Mesenchymal stem cell (in vitro differentiated cells and primary cell): Measurements from ENCODE around the gene NTN1.
A peak's percentile ranks its signal among the peaks of the same experiment; 100 is the strongest.

Experiments used
- DNase-seq: peaks from one replicate; pipeline ENCODE4 v3.0.0-alpha.2; 2013
- H2AFZ ChIP-seq: one replicate; pipeline ENCODE4 v1.6.1; 2013; ENCODE audit warnings: low read depth, mild to moderate bottlenecking, control low read depth, inconsistent platforms, low read length, moderate library complexity
- H2AK5ac ChIP-seq: 2 replicates; pipeline ENCODE4 v1.6.1; 2013; ENCODE audit warnings: low read length, moderate library complexity, mild to moderate bottlenecking, inconsistent platforms; ENCODE audit not compliant: severe bottlenecking
- H2BK120ac ChIP-seq: one replicate; pipeline ENCODE4 v1.6.1; 2013; ENCODE audit warnings: low read depth, mild to moderate bottlenecking, inconsistent platforms, low read length, moderate library complexity
- H2BK12ac ChIP-seq, 2 experiments: one replicate each; pipeline ENCODE4 v1.6.1; 2013; ENCODE audit warnings: inconsistent platforms in 2 of 2, low read length in 2 of 2, mild to moderate bottlenecking in 2 of 2, moderate library complexity in 2 of 2, control low read depth in 1 of 2
- H2BK15ac ChIP-seq: one replicate; pipeline ENCODE4 v1.6.1; 2013; ENCODE audit warnings: mild to moderate bottlenecking, low read depth, inconsistent platforms; ENCODE audit not compliant: poor library complexity, severe bottlenecking
- H2BK5ac ChIP-seq: 2 replicates; pipeline ENCODE4 v1.6.1; 2013; ENCODE audit warnings: low read depth, mild to moderate bottlenecking, low read length, control low read depth, inconsistent platforms; ENCODE audit not compliant: poor library complexity, severe bottlenecking
- H3K14ac ChIP-seq, 2 experiments: one replicate each; pipeline ENCODE4 v1.6.1; 2013; ENCODE audit warnings: inconsistent platforms in 2 of 2, low read length in 2 of 2, control low read depth in 1 of 2, mild to moderate bottlenecking in 1 of 2, moderate library complexity in 1 of 2
- H3K18ac ChIP-seq, 2 experiments: one replicate each; pipeline ENCODE4 v1.6.1; 2013; ENCODE audit warnings: inconsistent platforms in 2 of 2, low read length in 2 of 2, control low read depth in 1 of 2, low read depth in 1 of 2, mild to moderate bottlenecking in 1 of 2
- H3K23ac ChIP-seq, 2 experiments: one replicate each; pipeline ENCODE4 v1.6.1; 2013; ENCODE audit warnings: inconsistent platforms in 2 of 2, low read length in 2 of 2, mild to moderate bottlenecking in 2 of 2, moderate library complexity in 2 of 2, control low read depth in 1 of 2
- H3K27ac ChIP-seq: 2 replicates; pipeline ENCODE4 v1.5.1; 2013; ENCODE audit warnings: mild to moderate bottlenecking, moderate library complexity, low read length, control low read depth, inconsistent platforms; ENCODE audit not compliant: poor library complexity, severe bottlenecking
- H3K27me3 ChIP-seq, 2 experiments: 2 replicates each; pipeline versions ENCODE4 v1.6.1 to v1.7.0; 2013; ENCODE audit warnings: low read length in 2 of 2, mild to moderate bottlenecking in 2 of 2, moderate library complexity in 2 of 2, control low read depth in 1 of 2, inconsistent platforms in 1 of 2; ENCODE audit not compliant: control insufficient read depth in 1 of 2, insufficient read depth in 1 of 2
- H3K36me3 ChIP-seq, 2 experiments: 2 replicates each; pipeline versions ENCODE4 v1.6.1 to v1.7.0; 2013; ENCODE audit warnings: low read length in 2 of 2, control low read depth in 1 of 2, inconsistent platforms in 1 of 2, low read depth in 1 of 2, mild to moderate bottlenecking in 1 of 2; ENCODE audit not compliant: insufficient read depth in 2 of 2, control insufficient read depth in 1 of 2
- H3K4ac ChIP-seq, 2 experiments: one replicate each; pipeline ENCODE4 v1.6.1; 2013; ENCODE audit warnings: inconsistent platforms in 2 of 2, low read length in 2 of 2, mild to moderate bottlenecking in 2 of 2, moderate library complexity in 2 of 2, control low read depth in 1 of 2, low read depth in 1 of 2
- H3K4me1 ChIP-seq: 2 replicates; pipeline ENCODE4 v1.6.1; 2013; ENCODE audit warnings: low read depth, low read length, control low read depth; ENCODE audit not compliant: control insufficient read depth, insufficient read depth
- H3K4me2 ChIP-seq: 2 replicates; pipeline ENCODE4 v1.6.1; 2013; ENCODE audit warnings: low read length, mild to moderate bottlenecking, inconsistent platforms; ENCODE audit not compliant: poor library complexity, severe bottlenecking
- H3K4me3 ChIP-seq, 2 experiments: 2 replicates each; pipeline versions ENCODE4 v1.5.1 to v1.7.0; 2013; ENCODE audit warnings: low read length in 2 of 2, mild to moderate bottlenecking in 2 of 2, control low read depth in 1 of 2, low read depth in 1 of 2; ENCODE audit not compliant: insufficient read depth in 1 of 2
- H3K79me1 ChIP-seq: replicated peaks from 2 replicates; pipeline ENCODE4 v1.6.1; 2013; ENCODE audit warnings: mild to moderate bottlenecking, control low read depth, low read length, inconsistent platforms; ENCODE audit not compliant: poor library complexity, severe bottlenecking
- H3K9ac ChIP-seq: 2 replicates; pipeline ENCODE4 v1.7.0; 2013; ENCODE audit warnings: mild to moderate bottlenecking, low read length, moderate library complexity
- H3K9me3 ChIP-seq: 2 replicates; pipeline ENCODE4 v1.7.0; 2013; ENCODE audit warnings: mild to moderate bottlenecking, low read length; ENCODE audit not compliant: control insufficient read depth
- H4K8ac ChIP-seq: one replicate; pipeline ENCODE4 v1.6.1; 2013; ENCODE audit warnings: inconsistent platforms, mild to moderate bottlenecking, low read length, moderate library complexity
- H4K91ac ChIP-seq: one replicate; pipeline ENCODE4 v1.6.1; 2013; ENCODE audit warnings: mild to moderate bottlenecking, low read length, inconsistent platforms
- WGBS: methylation state at CpG from one replicate; pipeline ENCODE4 v1.1.7; 2013; ENCODE audit warnings: mixed read lengths; 5-methylcytosine and 5-hydroxymethylcytosine counted together

NTN1 gene

DNA sequence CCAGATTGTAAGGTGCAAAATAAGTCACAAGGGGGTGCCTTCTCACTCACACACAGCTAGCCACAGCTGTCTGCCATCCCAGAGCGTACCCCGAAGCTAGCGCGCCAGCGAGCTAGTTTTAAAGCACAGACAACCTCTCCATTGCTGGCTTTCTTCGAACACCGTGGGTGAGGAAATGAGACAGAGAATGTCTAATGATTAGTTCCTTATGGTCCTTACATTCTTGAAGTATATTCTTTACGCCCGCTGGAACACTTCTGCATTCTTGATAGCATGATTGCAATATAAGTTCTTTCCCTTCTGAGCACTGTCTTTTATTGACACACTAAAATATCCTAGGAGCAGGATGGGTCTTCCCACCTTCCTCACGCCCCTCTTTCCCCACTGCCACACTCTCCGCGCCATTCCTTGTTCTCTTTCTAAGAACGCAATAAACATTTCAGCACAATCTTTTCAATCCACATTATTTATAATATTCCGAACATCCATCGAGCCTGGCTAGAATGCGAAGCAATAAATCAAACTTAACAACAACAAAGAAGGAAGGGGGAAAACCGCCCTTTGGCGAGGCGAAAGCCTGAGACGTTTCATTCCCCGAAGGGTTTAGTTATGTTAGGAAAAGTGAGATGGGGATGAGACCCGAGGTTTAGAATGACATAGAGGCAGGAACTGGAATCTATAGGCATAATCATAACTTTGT is 251.3 kb downstream of the NTN1 start:
- Histone ChIP-seq H3K36me3 (peaks cover 0 to 5% of the 10 kb centered on the region in 2 experiments), H2BK5ac (no peak overlapping the region), H4K8ac (no peak overlapping the region), H3K23ac (no peak overlapping the region), H2AK5ac (no peak overlapping the region), H4K91ac (no peak overlapping the region), H3K27me3 (no peaks in the 10 kb centered on the region), H3K14ac (no peak overlapping the region), H3K4me3 (peak overlapping the region in 1 of 2 experiments; percentile 46), H3K79me1 (peaks cover 3% of the 10 kb centered on the region), H2BK15ac (no peak overlapping the region), H2BK12ac (no peak overlapping the region), H2BK120ac (no peak overlapping the region), H3K9ac (peak overlapping the region; percentile 44), H3K4ac (no peak overlapping the region), H2AFZ (no peak overlapping the region), H3K18ac (no peak overlapping the region), H3K4me2 (no peak overlapping the region), H3K9me3 (no peaks in the 10 kb centered on the region), H3K27ac (no peak overlapping the region), H3K4me1 (no peaks in the 10 kb centered on the region)
- WGBS: 98% methylated on average over 13 of the region's 22 CpGs
- DNase-seq: no peak

DNA sequence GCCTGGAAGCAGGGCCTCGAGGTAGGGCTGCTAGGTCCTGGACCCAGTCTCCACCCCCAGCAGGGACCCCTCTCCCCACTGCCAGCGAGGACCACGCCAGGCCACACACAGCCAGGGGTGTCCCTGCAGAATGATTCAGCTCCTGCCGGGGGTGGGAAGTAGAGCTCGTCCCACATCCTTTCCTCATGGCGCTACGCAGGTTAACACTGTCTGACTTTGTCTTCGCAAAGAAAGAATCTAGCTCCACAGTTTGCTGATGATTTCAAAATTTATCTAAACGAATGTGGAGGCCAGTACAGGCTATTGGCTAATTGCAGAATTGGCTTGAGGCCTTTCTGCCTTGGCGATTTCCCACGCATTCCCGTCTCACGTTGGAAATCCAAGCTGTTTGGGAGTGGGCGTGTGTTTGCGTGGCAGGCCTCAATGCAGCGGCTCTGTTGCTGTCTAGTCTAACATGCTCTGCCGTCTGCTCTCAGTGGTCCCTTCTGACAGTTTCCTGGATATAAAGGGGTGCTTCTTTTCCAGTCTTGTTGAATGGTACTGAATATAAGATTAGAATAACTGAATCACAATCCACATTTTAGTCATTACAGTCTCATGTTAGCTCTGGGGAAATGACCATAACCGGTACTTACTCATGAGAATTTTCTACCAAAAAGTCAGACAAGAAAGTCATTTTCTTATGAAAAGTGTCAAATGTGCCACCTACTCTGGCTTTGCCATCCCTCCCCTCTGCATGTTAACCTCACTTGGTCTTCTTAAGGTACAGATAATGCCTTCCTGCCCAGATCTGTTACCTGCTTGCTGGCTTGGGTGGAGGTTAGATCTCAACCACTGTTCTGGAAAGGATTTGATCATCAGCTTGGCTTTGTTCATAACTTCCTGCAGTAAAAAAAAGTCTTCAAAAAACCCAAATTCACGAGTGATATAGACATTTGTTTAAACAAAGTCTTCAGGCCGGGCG is 252.4 kb downstream of the NTN1 start:
- no peak overlapping the region for H2BK12ac ChIP-seq
- H2BK15ac ChIP-seq: no peak overlapping the region
- H3K14ac ChIP-seq: no peak overlapping the region
- H4K8ac ChIP-seq: no peak overlapping the region
- no peaks in the 10 kb centered on the region for H3K9me3 ChIP-seq
- H3K4me1 ChIP-seq: no peaks in the 10 kb centered on the region
- H3K4me3 ChIP-seq: peak overlapping the region in 1 of 2 experiments; percentile 46
- H3K23ac ChIP-seq: no peak overlapping the region
- no peak overlapping the region for H2BK120ac ChIP-seq
- no peak overlapping the region for H2AK5ac ChIP-seq
- no peak overlapping the region for H2BK5ac ChIP-seq
- H2AFZ ChIP-seq: no peak overlapping the region
- H3K18ac ChIP-seq: no peak overlapping the region
- H3K27me3 ChIP-seq: no peaks in the 10 kb centered on the region
- H3K79me1 ChIP-seq: peaks cover 7% of the 10 kb centered on the region
- H4K91ac ChIP-seq: no peak overlapping the region
- no peak overlapping the region for H3K27ac ChIP-seq
- WGBS: 91% methylated on average over 20 of the region's 21 CpGs
- peak overlapping the region; percentile 44 for H3K9ac ChIP-seq
- peaks cover 0 to 5% of the 10 kb centered on the region in 2 experiments for H3K36me3 ChIP-seq
- H3K4ac ChIP-seq: no peak overlapping the region
- no peak overlapping the region for H3K4me2 ChIP-seq
- DNase-seq: no peak

DNA sequence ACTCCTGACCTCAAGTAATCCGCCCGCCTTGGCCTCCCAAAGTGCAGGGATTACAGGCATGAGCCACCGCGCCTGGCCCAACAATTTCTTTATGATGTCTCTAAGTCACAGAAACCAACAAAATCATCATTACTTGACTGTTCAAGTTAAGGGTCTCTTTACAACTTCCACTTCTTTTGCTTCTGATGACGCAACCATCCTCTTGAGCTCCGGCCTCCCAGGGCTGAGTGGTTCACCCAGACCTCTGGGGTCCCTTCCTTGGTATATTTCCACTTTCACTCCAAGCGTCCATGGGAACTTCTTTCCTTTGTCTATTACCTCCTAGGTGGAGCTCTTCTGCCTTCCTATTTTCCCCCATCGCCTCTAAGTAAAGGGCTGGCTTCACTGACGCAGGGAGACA is 253.7 kb downstream of the NTN1 start:
- Histone ChIP-seq H4K8ac (no peak overlapping the region), H3K4me2 (no peak overlapping the region), H3K23ac (no peak overlapping the region), H3K18ac (no peak overlapping the region), H2BK15ac (no peak overlapping the region), H2AK5ac (peak overlapping the region; percentile 69), H3K9ac (no peak overlapping the region), H2BK12ac (no peak overlapping the region), H2BK120ac (no peak overlapping the region), H2BK5ac (no peak overlapping the region), H3K4me3 (no peak overlapping the region), H3K27me3 (no peaks in the 10 kb centered on the region), H4K91ac (no peak overlapping the region), H3K27ac (no peak overlapping the region), H3K4me1 (no peaks in the 10 kb centered on the region), H3K14ac (no peak overlapping the region), H3K79me1 (peaks cover 5% of the 10 kb centered on the region), H3K9me3 (no peaks in the 10 kb centered on the region), H3K4ac (no peak overlapping the region), H2AFZ (no peak overlapping the region), H3K36me3 (peaks cover 0 to 2% of the 10 kb centered on the region in 2 experiments)
- 96% methylated on average over 9 of the region's 9 CpGs for WGBS
- DNase-seq: no peak

DNA sequence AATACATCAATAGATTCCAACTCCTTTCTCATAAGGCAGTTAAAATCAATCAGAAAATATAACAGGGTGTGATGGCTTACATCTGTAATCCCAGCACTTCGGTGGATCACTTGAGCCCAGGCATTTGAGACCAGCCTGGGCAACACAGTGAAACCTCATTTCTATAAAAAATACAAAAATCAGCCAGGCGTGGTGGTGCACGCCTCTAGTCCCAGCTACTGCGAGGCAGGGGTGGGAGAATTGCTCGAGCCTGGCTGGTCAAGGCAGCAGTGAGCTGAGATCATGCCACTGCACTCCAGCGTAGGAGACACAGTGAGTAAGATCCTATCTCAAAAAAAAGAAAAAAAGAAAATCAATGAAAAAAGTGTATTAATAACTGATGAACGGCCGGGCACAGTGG is 258.6 kb downstream of the NTN1 start:
- DNase-seq: no peak
- no peak overlapping the region for H3K4me2 ChIP-seq
- 98% methylated on average over 7 of the region's 8 CpGs for WGBS

More for the DNA sequence above, 258.6 kb downstream of the NTN1 start:
- H2BK5ac ChIP-seq: no peak overlapping the region
- no peak overlapping the region for H3K4ac ChIP-seq
- no peaks in the 10 kb centered on the region for H3K27me3 ChIP-seq
- no peak overlapping the region for H2BK12ac ChIP-seq
- no peak overlapping the region for H3K18ac ChIP-seq
- H2AK5ac ChIP-seq: no peak overlapping the region
- no peaks in the 10 kb centered on the region for H3K4me1 ChIP-seq
- no peak overlapping the region for H4K8ac ChIP-seq
- no peak overlapping the region for H2AFZ ChIP-seq
- no peak overlapping the region for H2BK15ac ChIP-seq
- H2BK120ac ChIP-seq: no peak overlapping the region
- H4K91ac ChIP-seq: no peak overlapping the region
- no peak overlapping the region for H3K4me3 ChIP-seq
- H3K9me3 ChIP-seq: no peaks in the 10 kb centered on the region
- H3K9ac ChIP-seq: no peak overlapping the region
- peaks cover 5% of the 10 kb centered on the region for H3K79me1 ChIP-seq
- no peak overlapping the region for H3K23ac ChIP-seq
- no peak overlapping the region for H3K27ac ChIP-seq
- no peaks in the 10 kb centered on the region for H3K36me3 ChIP-seq
- H3K14ac ChIP-seq: no peak overlapping the region
